Fibroblast of lung (primary cell): Measurements from ENCODE around the gene AWAT2. TPM values are rescaled to one million over a fixed set of nuclear protein-coding genes. Genes with fewer than 3 reads are reported as not detected.

Experiments
- DNase-seq, 2 donors: peaks; one replicate each; pipeline versions ENCODE4 v3.0.0 to v3.0.0-alpha.2; 2010; ENCODE audit warnings: low read depth in 2 of 2
- H2AFZ ChIP-seq: 2 replicates; pipeline ENCODE4 v1.5.1; 2012; ENCODE audit warnings: low read length, control low read depth, inconsistent platforms
- H3K27ac ChIP-seq: 2 replicates; pipeline ENCODE4 v1.5.1; 2011; ENCODE audit warnings: low read length, control low read depth; ENCODE audit not compliant: insufficient read depth
- H3K27me3 ChIP-seq: 2 replicates; pipeline ENCODE4 v1.5.1; 2011; ENCODE audit warnings: mild to moderate bottlenecking, low read length; ENCODE audit not compliant: control insufficient read depth, insufficient read depth
- H3K36me3 ChIP-seq: 2 replicates; pipeline ENCODE4 v1.5.1; 2011; ENCODE audit warnings: low read length; ENCODE audit not compliant: control insufficient read depth, insufficient read depth
- H3K4me1 ChIP-seq: 2 replicates; pipeline ENCODE4 v1.5.1; 2011; ENCODE audit warnings: low read length; ENCODE audit not compliant: control insufficient read depth, insufficient read depth; ENCODE audit errors: extremely low read depth
- H3K4me2 ChIP-seq: 2 replicates; pipeline ENCODE4 v1.5.1; 2011; ENCODE audit warnings: low read length, control low read depth; ENCODE audit not compliant: insufficient read depth; ENCODE audit errors: extremely low read depth
- H3K4me3 ChIP-seq, 4 experiments: fragments of 200-600 bp in 1 of 4; sonication (generic) in 1 of 4; replicated peaks in 1 of 4; 2 replicates each; pipeline ENCODE4 v1.5.1; 2011 to 2016; ENCODE audit warnings: low read length in 4 of 4, low read depth in 3 of 4, mild to moderate bottlenecking in 3 of 4, control low read depth in 2 of 4, inconsistent platforms in 1 of 4, mixed read lengths in 1 of 4; ENCODE audit not compliant: insufficient read depth in 1 of 4; ENCODE audit errors: control extremely low read depth in 1 of 4
- H3K79me2 ChIP-seq: 2 replicates; pipeline ENCODE4 v1.5.1; 2012; ENCODE audit warnings: mild to moderate bottlenecking, low read length, inconsistent platforms; ENCODE audit not compliant: control insufficient read depth, insufficient read depth
- H3K9ac ChIP-seq: 2 replicates; pipeline ENCODE4 v1.5.1; 2011; ENCODE audit warnings: mild to moderate bottlenecking, low read length, control low read depth; ENCODE audit not compliant: insufficient read depth
- H3K9me3 ChIP-seq: 2 replicates; pipeline ENCODE4 v1.5.1; 2012; ENCODE audit warnings: low read depth, low read length; ENCODE audit not compliant: control insufficient read depth, insufficient read depth
- H4K20me1 ChIP-seq: 2 replicates; pipeline ENCODE4 v1.5.1; 2011; ENCODE audit warnings: low read length; ENCODE audit not compliant: control insufficient read depth, insufficient read depth; ENCODE audit errors: extremely low read depth
- CTCF ChIP-seq, 2 donors: IDR thresholded peaks in 1 of 2; conservative IDR thresholded peaks in 1 of 2; 1 replicate in 1 of 2; 2 replicates in 1 of 2; pipeline ENCODE4 v1.5.1; 2011 to 2012; ENCODE audit warnings: low read length in 2 of 2, control low read depth in 1 of 2, inconsistent platforms in 1 of 2, low read depth in 1 of 2, mild to moderate bottlenecking in 1 of 2
- EZH2 ChIP-seq: IDR thresholded peaks from 2 replicates; pipeline ENCODE4 v1.5.1; 2012; ENCODE audit warnings: low read length, control low read depth, mild to moderate bottlenecking; ENCODE audit errors: missing control alignments
- polyA plus RNA-seq, 2 donors: library from polyadenylated mRNA; depleted of rRNA in 1 of 2; stranded (reverse) in 1 of 2; unstranded in 1 of 2; fragments of >200 nt; gene quantifications; 2 replicates each; pipeline ENCODE4 v1.2.1, GENCODE V29; 2011 to 2012; ENCODE audit warnings: missing spikeins in 1 of 2
- total RNA-seq: library from RNA; depleted of rRNA; stranded (reverse); fragments of >200 nt; gene quantifications from 2 replicates; pipeline ENCODE4 v1.2.1, GENCODE V29; 2014

AWAT2 gene
- total and polyA plus RNA-seq, 2 donors (not counting 1 experiment from before 2014, with no cell fraction given): not detected

- Histone ChIP-seq H3K4me2 (no peak overlapping the region), H3K9me3 (no peaks in the 10 kb centered on the region), H2AFZ (no peak overlapping the region), H3K4me3 (no peak overlapping the region), H3K36me3 (no peaks in the 10 kb centered on the region), H3K27me3 (no peaks in the 10 kb centered on the region), H3K27ac (no peak overlapping the region), H4K20me1 (no peaks in the 10 kb centered on the region), H3K9ac (no peak overlapping the region), H3K79me2 (no peaks in the 10 kb centered on the region), H3K4me1 (no peaks in the 10 kb centered on the region)
- TF ChIP-seq EZH2: no peak
- no peak for TF ChIP-seq CTCF (conservative IDR thresholded peaks at IDR 0.05 in 1 of 2, IDR thresholded peaks at IDR 0.05 in 1 of 2; ENCODE audit: low read depth in 1 of 2, low read length in 2 of 2)
- no peak for DNase-seq
Measured at GRCh38 chrX:70039758-70040157, 10.0 kb downstream of the AWAT2 start.

- DNase-seq: no peak
- TF ChIP-seq EZH2: no peak
- TF ChIP-seq CTCF (conservative IDR thresholded peaks at IDR 0.05 in 1 of 2, IDR thresholded peaks at IDR 0.05 in 1 of 2; ENCODE audit: low read depth in 1 of 2, low read length in 2 of 2): no peak
Measured at GRCh38 chrX:70038951-70039350, 10.8 kb downstream of the AWAT2 start.

GRCh38 chrX:70038515-70038914 lies 11.2 kb downstream of the AWAT2 start:
- no peak for DNase-seq
- no peak overlapping the region for H2AFZ ChIP-seq
- no peaks in the 10 kb centered on the region for H3K9me3 ChIP-seq

More at GRCh38 chrX:70038951-70039350, 10.8 kb downstream of the AWAT2 start:
- Histone ChIP-seq H2AFZ (no peak overlapping the region), H4K20me1 (no peaks in the 10 kb centered on the region), H3K79me2 (no peaks in the 10 kb centered on the region), H3K4me3 (no peak overlapping the region), H3K9ac (no peak overlapping the region), H3K27me3 (no peaks in the 10 kb centered on the region), H3K4me1 (no peaks in the 10 kb centered on the region), H3K27ac (no peak overlapping the region), H3K9me3 (no peaks in the 10 kb centered on the region), H3K4me2 (no peak overlapping the region), H3K36me3 (no peaks in the 10 kb centered on the region)

More at GRCh38 chrX:70038515-70038914, 11.2 kb downstream of the AWAT2 start:
- Histone ChIP-seq H3K4me1 (no peaks in the 10 kb centered on the region), H4K20me1 (no peaks in the 10 kb centered on the region), H3K36me3 (no peaks in the 10 kb centered on the region), H3K4me2 (no peak overlapping the region), H3K27ac (no peak overlapping the region), H3K27me3 (no peaks in the 10 kb centered on the region), H3K79me2 (no peaks in the 10 kb centered on the region), H3K4me3 (no peak overlapping the region), H3K9ac (no peak overlapping the region)
- TF ChIP-seq CTCF (conservative IDR thresholded peaks at IDR 0.05 in 1 of 2, IDR thresholded peaks at IDR 0.05 in 1 of 2; ENCODE audit: low read depth in 1 of 2, low read length in 2 of 2): no peak
- TF ChIP-seq EZH2: no peak
